WTC11 (cell line): Measurements from ENCODE around the gene COPS6. TPM values are rescaled to one million over a fixed set of nuclear protein-coding genes. Genes with fewer than 3 reads are reported as not detected.

ENCODE experiments used
- ATAC-seq: fragments of 200-7000 bp; cut with Tn5 transposase; 2 replicates; pipeline ENCODE4 v1.10.0; 2021; ENCODE audit warnings: mild to moderate bottlenecking, moderate library complexity
- CTCF ChIA-PET: fragments of 300-600 bp; sonication (Branson Sonifier 250); formaldehyde crosslinking; loops from one replicate; lab custom pipeline; 2021; ENCODE audit warnings: antibody characterized with exemption; lab: Charles Lee
- POLR2A ChIA-PET: fragments of 350-600 bp; sonication (Branson Sonifier 250); formaldehyde crosslinking; loops from one replicate; lab custom pipeline; 2021; ENCODE audit warnings: antibody characterized with exemption; lab: Charles Lee
- DNase-seq: peaks from one replicate; pipeline ENCODE4 v3.0.0; 2021; ENCODE audit warnings: low spot score
- H3K27ac Mint-ChIP-seq: 2 replicates; pipeline ENCODE4 v1.8.0; 2021; ENCODE audit warnings: mixed read lengths
- H3K27me3 Mint-ChIP-seq: 2 replicates; pipeline ENCODE4 v1.8.0; 2021; ENCODE audit warnings: low read depth, mild to moderate bottlenecking, moderate library complexity, mixed read lengths
- H3K36me3 Mint-ChIP-seq: 2 replicates; pipeline ENCODE4 v1.8.0; 2021; ENCODE audit warnings: mixed read lengths
- H3K4me1 Mint-ChIP-seq: 2 replicates; pipeline ENCODE4 v1.8.0; 2022; ENCODE audit warnings: mixed read lengths
- H3K4me3 Mint-ChIP-seq: 2 replicates; pipeline ENCODE4 v1.8.0; 2021; ENCODE audit warnings: mild to moderate bottlenecking, moderate library complexity, mixed read lengths
- H3K9me3 Mint-ChIP-seq: 2 replicates; pipeline ENCODE4 v1.8.0; 2021; ENCODE audit warnings: mixed read lengths
- ATF3 ChIP-seq: sonication (generic); formaldehyde crosslinking; conservative IDR thresholded peaks from 2 replicates; pipeline ENCODE4 v1.8.1; 2022; ENCODE audit warnings: mild to moderate bottlenecking, missing genetic modification reagents
- CBFB ChIP-seq: sonication (generic); formaldehyde crosslinking; IDR thresholded peaks from 2 replicates; pipeline ENCODE4 v1.8.1; 2022; ENCODE audit warnings: mild to moderate bottlenecking, low read depth, missing genetic modification reagents
- EMX1 ChIP-seq: fragments of 250-450 bp; sonication (Bioruptor Pico); IDR thresholded peaks from 2 replicates; pipeline ENCODE4 v1.8.0; 2021; ENCODE audit warnings: mild to moderate bottlenecking
- FOXJ3 ChIP-seq: sonication (generic); formaldehyde crosslinking; IDR thresholded peaks from 2 replicates; pipeline ENCODE4 v1.9.0; 2021; ENCODE audit warnings: missing genetic modification reagents, mild to moderate bottlenecking, borderline replicate concordance
- FOXP1 ChIP-seq: sonication (generic); formaldehyde crosslinking; IDR thresholded peaks from 2 replicates; pipeline ENCODE4 v1.8.0; 2022; ENCODE audit warnings: missing genetic modification reagents, mild to moderate bottlenecking, moderate library complexity, borderline replicate concordance
- IRF2 ChIP-seq: sonication (generic); formaldehyde crosslinking; IDR thresholded peaks from 2 replicates; pipeline ENCODE4 v1.8.0; 2022; ENCODE audit warnings: low read depth, missing genetic modification reagents, borderline replicate concordance
- MYBL2 ChIP-seq: sonication (generic); formaldehyde crosslinking; IDR thresholded peaks from 2 replicates; pipeline ENCODE4 v1.8.1; 2023; ENCODE audit warnings: mild to moderate bottlenecking, moderate library complexity, missing genetic modification reagents
- NFATC4 ChIP-seq: fragments of 250-450 bp; sonication (Bioruptor Pico); IDR thresholded peaks from 2 replicates; pipeline ENCODE4 v1.9.0; 2021; ENCODE audit warnings: mild to moderate bottlenecking
- PRDM15 ChIP-seq: sonication (generic); formaldehyde crosslinking; IDR thresholded peaks from 2 replicates; pipeline ENCODE4 v1.8.0; 2022; ENCODE audit warnings: missing genetic modification reagents
- SP1 ChIP-seq: sonication (generic); formaldehyde crosslinking; conservative IDR thresholded peaks from 2 replicates; pipeline ENCODE4 v1.8.1; 2022; ENCODE audit warnings: missing genetic modification reagents
- TP53 ChIP-seq: sonication (generic); formaldehyde crosslinking; IDR thresholded peaks from 2 replicates; pipeline ENCODE4 v1.8.1; 2023; ENCODE audit warnings: mild to moderate bottlenecking, missing genetic modification reagents
- ZNF121 ChIP-seq: sonication (generic); formaldehyde crosslinking; IDR thresholded peaks from 2 replicates; pipeline ENCODE4 v1.8.0; 2023; ENCODE audit warnings: missing genetic modification reagents
- ZNF219 ChIP-seq: sonication (generic); formaldehyde crosslinking; IDR thresholded peaks from 2 replicates; pipeline ENCODE4 v1.8.0; 2023; ENCODE audit warnings: missing genetic modification reagents, mild to moderate bottlenecking, borderline replicate concordance
- ZNF281 ChIP-seq: sonication (generic); formaldehyde crosslinking; IDR thresholded peaks from 2 replicates; pipeline ENCODE4 v1.8.0; 2023; ENCODE audit warnings: mild to moderate bottlenecking, missing genetic modification reagents
- ZNF671 ChIP-seq: fragments of 250-450 bp; sonication (Bioruptor Pico); IDR thresholded peaks from 2 replicates; pipeline ENCODE4 v1.8.0; 2021; ENCODE audit warnings: mild to moderate bottlenecking
- total RNA-seq: library from RNA; stranded (reverse); gene quantifications from 3 replicates; pipeline ENCODE4 v1.2.3, GENCODE V29; 2021
- TF ChIP-seq, protein P1 (sequence below): sonication (generic); formaldehyde crosslinking; IDR thresholded peaks from 2 replicates; pipeline ENCODE4 v1.8.1; 2023; ENCODE audit warnings: mild to moderate bottlenecking, missing genetic modification reagents, moderate library complexity
- TF ChIP-seq, protein P2 (sequence below): sonication (generic); formaldehyde crosslinking; IDR thresholded peaks from 2 replicates; pipeline ENCODE4 v1.8.1; 2023; ENCODE audit warnings: mild to moderate bottlenecking, moderate library complexity, missing genetic modification reagents
- TF ChIP-seq, protein P3 (sequence below): sonication (generic); formaldehyde crosslinking; conservative IDR thresholded peaks from 2 replicates; pipeline ENCODE4 v1.8.1; 2023; ENCODE audit warnings: mild to moderate bottlenecking, low read depth, missing genetic modification reagents, moderate library complexity

The COPS6 gene
- total RNA-seq, 1 experiment from 2014 or later, result 118 TPM

DNA sequence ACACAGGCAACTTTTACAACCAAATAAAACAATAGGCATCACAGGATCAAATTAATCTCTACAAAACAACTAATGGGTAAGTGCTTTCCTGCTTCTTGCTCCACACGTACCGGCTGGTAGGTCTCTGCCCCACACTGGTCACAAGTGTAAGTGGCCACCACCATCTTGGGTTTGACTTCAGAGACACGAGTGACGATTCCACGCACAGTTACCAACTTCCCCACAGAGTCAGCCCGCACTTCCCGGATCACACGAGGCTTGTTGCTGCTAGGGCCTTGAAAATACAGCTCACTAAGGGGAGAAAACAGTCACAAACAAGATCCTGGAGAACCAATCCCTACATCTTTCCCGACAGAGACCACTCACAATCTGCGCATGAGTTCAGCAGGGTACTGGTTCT is 10.1 kb downstream of the COPS6 start:
- Mint-ChIP-seq H3K27me3 (no peaks in the 10 kb centered on the region), H3K27ac (peak overlapping the region; percentile 84), H3K9me3 (no peaks in the 10 kb centered on the region), H3K4me3 (peak overlapping the region; percentile 91), H3K36me3 (peaks cover 74% of the 10 kb centered on the region), H3K4me1 (peaks cover 24% of the 10 kb centered on the region)
- CTCF ChIA-PET, result no interaction called here
- TF ChIP-seq ZNF281 (CRISPR knock-in tag), result no peak
- no peak for TF ChIP-seq TP53 (CRISPR knock-in tag)
- no peak for TF ChIP-seq NFATC4 (CRISPR knock-in tag)
- no peak for TF ChIP-seq PRDM15 (CRISPR knock-in tag)
- DNase-seq (no peak), ATAC-seq (no peak)
- POLR2A ChIA-PET, result interaction anchor here (3.6 kb wide), 1 partner anchor 9 kb away, joined by 41 read pairs; the partner anchor contains the start of gene COPS6

DNA sequence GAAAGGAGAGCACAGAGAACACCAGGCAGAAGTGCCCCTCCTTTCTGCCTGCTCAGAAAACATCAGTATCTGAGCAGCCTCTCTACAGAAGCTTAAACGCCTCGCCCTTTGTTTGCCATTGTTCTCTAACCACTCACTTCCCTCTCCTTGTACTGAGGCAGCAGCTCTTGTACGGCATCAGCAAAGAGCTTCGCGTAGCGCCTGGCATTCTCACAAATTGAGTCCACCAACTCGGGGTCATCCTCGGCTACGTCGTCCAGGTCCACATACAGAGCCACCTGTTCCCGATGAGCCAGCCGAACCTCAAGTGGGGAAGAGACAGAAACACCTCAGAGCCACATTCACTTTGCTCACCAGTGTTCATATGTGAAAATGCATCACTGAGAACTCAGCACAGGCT is 10.7 kb downstream of the COPS6 start:
- Mint-ChIP-seq H3K4me1 (peaks cover 24% of the 10 kb centered on the region), H3K9me3 (no peaks in the 10 kb centered on the region), H3K36me3 (peaks cover 70% of the 10 kb centered on the region)
- DNase-seq, result no peak
- TF ChIP-seq, protein P1, sequence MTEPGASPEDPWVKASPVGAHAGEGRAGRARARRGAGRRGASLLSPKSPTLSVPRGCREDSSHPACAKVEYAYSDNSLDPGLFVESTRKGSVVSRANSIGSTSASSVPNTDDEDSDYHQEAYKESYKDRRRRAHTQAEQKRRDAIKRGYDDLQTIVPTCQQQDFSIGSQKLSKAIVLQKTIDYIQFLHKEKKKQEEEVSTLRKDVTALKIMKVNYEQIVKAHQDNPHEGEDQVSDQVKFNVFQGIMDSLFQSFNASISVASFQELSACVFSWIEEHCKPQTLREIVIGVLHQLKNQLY (CRISPR knock-in tag), result no peak
- TF ChIP-seq CBFB (CRISPR knock-in tag) (no peak), EMX1 (CRISPR knock-in tag) (peak; percentile 23; the same call in 1 of the 2 replicates), NFATC4 (CRISPR knock-in tag) (0 out of 2 replicates have a peak, but pooled peaks have one; percentile 3), ZNF671 (CRISPR knock-in tag) (peak; percentile 61; the same call in 1 of the 2 replicates)
- TF ChIP-seq, all 79 proteins: peak for 3
- ATAC-seq, result no peak
- H3K27ac Mint-ChIP-seq, result peak overlapping the region; percentile 99
- H3K4me3 Mint-ChIP-seq, result peak overlapping the region; percentile 91
- POLR2A ChIA-PET, result interaction anchor here (3.6 kb wide), 1 partner anchor 9 kb away, joined by 41 read pairs; the partner anchor contains the start of gene COPS6
- H3K27me3 Mint-ChIP-seq, result no peaks in the 10 kb centered on the region
- CTCF ChIA-PET, result no interaction called here

- POLR2A ChIA-PET, result interaction anchor here (0.6 to 3.6 kb wide), 17 partner anchors 10 to 516 kb away, joined by 3 to 56 read pairs (median 6); partner anchors contain the start of genes CNPY4, COPS6, GAL3ST4 and GPC2
- CTCF ChIA-PET, result interaction anchor here (0.6 to 3.2 kb wide), 4 partner anchors 12 to 142 kb away, joined by 3 to 41 read pairs (median 20); no protein-coding TSS in a partner anchor
- H3K4me1 Mint-ChIP-seq, result peaks cover 24% of the 10 kb centered on the region
- no peaks in the 10 kb centered on the region for H3K9me3 Mint-ChIP-seq
- H3K27me3 Mint-ChIP-seq, result no peaks in the 10 kb centered on the region
- peak; percentile 90 for DNase-seq
- peaks cover 59% of the 10 kb centered on the region for H3K36me3 Mint-ChIP-seq
- H3K4me3 Mint-ChIP-seq, result peak overlapping the region; percentile 91
- peak overlapping the region; percentile 99 for H3K27ac Mint-ChIP-seq
- ATAC-seq, result peak; percentile 57
- TF ChIP-seq ATF3 (no peak), MYBL2 (CRISPR knock-in tag) (0 out of 2 replicates have a peak, but pooled peaks have one; percentile 68), ZNF219 (no peak), FOXP1 (CRISPR knock-in tag) (peak; percentile 60; the same call in 1 of the 2 replicates), EMX1 (CRISPR knock-in tag) (peak; percentile 78; the same call in 1 of the 2 replicates), ZNF121 (CRISPR knock-in tag) (no peak), IRF2 (CRISPR knock-in tag) (no peak), SP1 (CRISPR knock-in tag) (peak; percentile 73), TP53 (CRISPR knock-in tag) (no peak), FOXJ3 (CRISPR knock-in tag) (no peak)
- TF ChIP-seq, protein P2, sequence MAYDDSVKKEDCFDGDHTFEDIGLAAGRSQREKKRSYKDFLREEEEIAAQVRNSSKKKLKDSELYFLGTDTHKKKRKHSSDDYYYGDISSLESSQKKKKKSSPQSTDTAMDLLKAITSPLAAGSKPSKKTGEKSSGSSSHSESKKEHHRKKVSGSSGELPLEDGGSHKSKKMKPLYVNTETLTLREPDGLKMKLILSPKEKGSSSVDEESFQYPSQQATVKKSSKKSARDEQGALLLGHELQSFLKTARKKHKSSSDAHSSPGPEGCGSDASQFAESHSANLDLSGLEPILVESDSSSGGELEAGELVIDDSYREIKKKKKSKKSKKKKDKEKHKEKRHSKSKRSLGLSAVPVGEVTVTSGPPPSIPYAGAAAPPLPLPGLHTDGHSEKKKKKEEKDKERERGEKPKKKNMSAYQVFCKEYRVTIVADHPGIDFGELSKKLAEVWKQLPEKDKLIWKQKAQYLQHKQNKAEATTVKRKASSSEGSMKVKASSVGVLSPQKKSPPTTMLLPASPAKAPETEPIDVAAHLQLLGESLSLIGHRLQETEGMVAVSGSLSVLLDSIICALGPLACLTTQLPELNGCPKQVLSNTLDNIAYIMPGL (CRISPR knock-in tag), result peak; percentile 45
- TF ChIP-seq, protein P3, sequence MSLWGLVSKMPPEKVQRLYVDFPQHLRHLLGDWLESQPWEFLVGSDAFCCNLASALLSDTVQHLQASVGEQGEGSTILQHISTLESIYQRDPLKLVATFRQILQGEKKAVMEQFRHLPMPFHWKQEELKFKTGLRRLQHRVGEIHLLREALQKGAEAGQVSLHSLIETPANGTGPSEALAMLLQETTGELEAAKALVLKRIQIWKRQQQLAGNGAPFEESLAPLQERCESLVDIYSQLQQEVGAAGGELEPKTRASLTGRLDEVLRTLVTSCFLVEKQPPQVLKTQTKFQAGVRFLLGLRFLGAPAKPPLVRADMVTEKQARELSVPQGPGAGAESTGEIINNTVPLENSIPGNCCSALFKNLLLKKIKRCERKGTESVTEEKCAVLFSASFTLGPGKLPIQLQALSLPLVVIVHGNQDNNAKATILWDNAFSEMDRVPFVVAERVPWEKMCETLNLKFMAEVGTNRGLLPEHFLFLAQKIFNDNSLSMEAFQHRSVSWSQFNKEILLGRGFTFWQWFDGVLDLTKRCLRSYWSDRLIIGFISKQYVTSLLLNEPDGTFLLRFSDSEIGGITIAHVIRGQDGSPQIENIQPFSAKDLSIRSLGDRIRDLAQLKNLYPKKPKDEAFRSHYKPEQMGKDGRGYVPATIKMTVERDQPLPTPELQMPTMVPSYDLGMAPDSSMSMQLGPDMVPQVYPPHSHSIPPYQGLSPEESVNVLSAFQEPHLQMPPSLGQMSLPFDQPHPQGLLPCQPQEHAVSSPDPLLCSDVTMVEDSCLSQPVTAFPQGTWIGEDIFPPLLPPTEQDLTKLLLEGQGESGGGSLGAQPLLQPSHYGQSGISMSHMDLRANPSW (CRISPR knock-in tag), result no peak
These were observed 11.7 kb downstream of the COPS6 start for GRCh38 chr7:100100420-100101015.
